Epithelial cell of prostate (primary cell): ENCODE measurements around the gene PIGA.
"Not testable (repeated sequence)": the region's sequence is repeated elsewhere in the genome, so short reads cannot be mapped to it uniquely, and the experiment has no call there.

Experiments
- DNase-seq: peaks from one replicate; pipeline ENCODE4 v3.0.0-alpha.2; 2011; ENCODE audit warnings: low read depth, low spot score
- H3K27ac ChIP-seq: fragments of 450-650 bp; 2 replicates; pipeline ENCODE4 v1.5.1; 2017; ENCODE audit warnings: mild to moderate bottlenecking

PIGA gene

GRCh38 chrX:15321447-15321846, 13.9 kb downstream of the PIGA start:
- H3K27ac ChIP-seq, result no peak overlapping the region
- no peak for DNase-seq

- DNase-seq, result no peak
- no peak overlapping the region for H3K27ac ChIP-seq
These were observed 15.0 kb downstream of the PIGA start for GRCh38 chrX:15320297-15320696.

- H3K27ac ChIP-seq, result no peak overlapping the region
- no peak for DNase-seq
These were observed 16.2 kb downstream of the PIGA start for GRCh38 chrX:15319075-15319474.

GRCh38 chrX:15315509-15315908, 19.8 kb downstream of the PIGA start, which contains the start of gene ASB11:
ASB11 (minus strand) TSS chrX:15315640; CDS start chrX:15315605, 35 bp downstream.
- DNase-seq, result no peak
- H3K27ac ChIP-seq, result no peak within 1 kb of the TSS

- DNase-seq, result no peak
- no peak overlapping the region for H3K27ac ChIP-seq
These were observed 20.9 kb downstream of the PIGA start for GRCh38 chrX:15314472-15314871.

GRCh38 chrX:15311119-15311518, 24.2 kb downstream of the PIGA start:
- H3K27ac ChIP-seq, result no peak overlapping the region
- no peak for DNase-seq

- no peak overlapping the region for H3K27ac ChIP-seq
- DNase-seq, result no peak
These were observed 25.2 kb downstream of the PIGA start for GRCh38 chrX:15310117-15310516.

- not testable (repeated sequence) for DNase-seq, H3K27ac ChIP-seq
These were observed 29.4 kb downstream of the PIGA start for GRCh38 chrX:15305899-15306298.

GRCh38 chrX:15301924-15302323, 33.4 kb downstream of the PIGA start:
- no peak overlapping the region for H3K27ac ChIP-seq
- peak; percentile 0 for DNase-seq

GRCh38 chrX:15299941-15300851, 35.1 kb downstream of the PIGA start:
- no peak overlapping the region for H3K27ac ChIP-seq
- DNase-seq, result no peak

GRCh38 chrX:15298780-15299179, 36.5 kb downstream of the PIGA start:
- DNase-seq, result no peak
- H3K27ac ChIP-seq, result no peak overlapping the region

- H3K27ac ChIP-seq, result no peak overlapping the region
- DNase-seq, result no peak
These were observed 37.1 kb downstream of the PIGA start for GRCh38 chrX:15298201-15298600.

- H3K27ac ChIP-seq, result peak overlapping the region; percentile 23
- no peak for DNase-seq
These were observed 41.9 kb downstream of the PIGA start for GRCh38 chrX:15293451-15293850.

GRCh38 chrX:15292861-15293260, 42.5 kb downstream of the PIGA start:
- DNase-seq, result no peak
- H3K27ac ChIP-seq, result peak overlapping the region; percentile 23

- no peak for DNase-seq
These were observed 57.7 kb downstream of the PIGA start for GRCh38 chrX:15277604-15278003.

GRCh38 chrX:15274946-15275345, 60.4 kb downstream of the PIGA start:
- no peak overlapping the region for H3K27ac ChIP-seq
- DNase-seq, result no peak

More at GRCh38 chrX:15277604-15278003, 57.7 kb downstream of the PIGA start:
- H3K27ac ChIP-seq, result no peak overlapping the region

GRCh38 chrX:15273275-15273674, 62.0 kb downstream of the PIGA start:
- not testable (repeated sequence) for DNase-seq, H3K27ac ChIP-seq

- DNase-seq, result no peak
- H3K27ac ChIP-seq, result no peak overlapping the region
These were observed 63.6 kb downstream of the PIGA start for GRCh38 chrX:15271757-15272156.

GRCh38 chrX:15269618-15270521, 65.5 kb downstream of the PIGA start, which contains the start of gene ASB9:
ASB9 (minus strand) TSS chrX:15270083; CDS start chrX:15269874, 209 bp downstream.
- peak; percentile 77 for DNase-seq
- peak within 1 kb of the TSS; percentile 81 for H3K27ac ChIP-seq
